NCI-H187 (cell line): Measurements from ENCODE around the gene PLXNA4.
A peak's percentile ranks its signal among the peaks of the same experiment; 100 is the strongest.

ENCODE experiments used
- DNase-seq, 2 experiments: peaks; one replicate each; lab custom pipeline; 2025; lab: John Stamatoyannopoulos, UW

The PLXNA4 gene

DNA sequence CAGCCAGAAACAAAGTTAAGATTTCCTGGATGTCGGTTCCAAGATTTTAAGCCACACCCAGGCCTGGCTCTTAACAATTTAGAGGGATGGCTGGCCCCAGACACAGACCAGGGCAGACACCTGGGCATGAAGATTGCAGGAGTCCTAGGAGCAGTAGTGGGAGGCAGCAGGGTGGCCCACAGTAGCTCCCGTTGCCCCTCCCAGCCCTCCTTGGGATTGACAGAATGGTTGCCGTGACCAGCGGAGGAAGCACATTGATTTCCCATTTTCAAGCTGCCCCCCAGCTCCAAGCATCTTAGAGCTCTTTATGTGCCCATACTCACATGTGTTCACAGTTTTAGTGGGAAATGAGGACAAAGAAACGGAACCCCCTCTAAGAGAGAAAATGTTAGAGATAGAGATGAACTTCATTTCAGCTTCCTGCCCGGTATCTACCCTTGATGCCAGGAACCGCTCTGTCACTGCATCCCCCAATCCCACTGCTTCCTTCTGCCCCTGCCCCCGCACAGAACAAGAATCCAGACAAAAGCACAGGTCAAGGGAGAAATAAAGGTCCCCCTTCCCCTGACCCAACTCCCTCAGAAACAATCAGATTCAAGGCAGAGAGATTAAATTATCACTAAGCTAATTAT is 101.1 kb downstream of the PLXNA4 start:
- DNase-seq: no peak

DNA sequence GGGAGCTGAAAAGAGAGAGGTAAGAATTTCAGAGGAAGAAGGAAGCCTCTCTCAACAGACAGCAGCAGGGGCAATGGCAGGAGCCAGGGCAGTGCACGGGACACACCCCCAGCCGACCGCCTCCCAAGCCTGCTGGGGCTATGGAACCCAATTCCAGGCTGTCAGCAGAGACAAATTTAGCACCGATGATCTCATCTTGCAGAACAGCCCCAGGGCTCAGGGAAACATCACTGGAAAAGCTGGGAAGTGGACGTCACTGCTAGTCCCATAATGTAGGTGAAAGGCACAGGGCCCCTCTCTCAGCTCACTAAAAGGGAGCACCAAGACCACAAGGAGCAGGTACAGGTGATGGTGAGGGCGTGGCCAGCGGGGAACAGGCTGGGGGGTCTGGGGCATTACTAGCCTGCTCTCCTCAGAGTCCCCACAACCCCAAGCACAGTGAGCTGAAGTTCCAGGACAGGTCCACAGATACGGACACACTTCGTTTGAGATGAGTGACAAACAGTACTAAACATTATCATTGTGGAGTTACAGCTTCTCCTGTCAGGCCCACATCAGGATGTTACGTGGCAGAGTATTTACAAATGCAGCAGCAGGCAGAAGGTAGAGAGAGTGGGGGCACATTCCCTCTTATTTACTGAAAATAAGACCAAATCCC is 103.7 kb downstream of the PLXNA4 start:
- DNase-seq: no peak

DNA sequence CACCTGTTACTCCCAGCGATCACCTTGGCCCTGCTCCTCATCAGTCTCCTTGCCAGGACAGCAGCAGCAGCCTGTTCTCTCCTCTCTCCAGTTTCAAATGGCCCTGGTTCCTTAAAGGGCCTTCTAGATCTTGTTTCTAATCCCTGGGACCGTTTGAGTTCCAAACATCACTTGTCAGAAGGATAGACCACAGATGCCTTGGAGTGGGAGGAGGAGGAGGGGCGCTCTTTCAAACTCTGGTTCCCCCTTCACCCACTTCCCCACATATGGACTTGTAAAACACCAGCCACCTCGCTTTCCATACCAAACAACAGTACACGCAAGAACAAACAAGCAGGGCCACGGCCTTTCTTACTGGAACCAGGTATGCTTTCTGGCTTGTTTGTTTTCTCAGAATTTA is 104.8 kb downstream of the PLXNA4 start:
- DNase-seq: no peak

- no peak for DNase-seq
These were observed 106.6 kb downstream of the PLXNA4 start for GRCh38 chr7:132469681-132470080.

DNA sequence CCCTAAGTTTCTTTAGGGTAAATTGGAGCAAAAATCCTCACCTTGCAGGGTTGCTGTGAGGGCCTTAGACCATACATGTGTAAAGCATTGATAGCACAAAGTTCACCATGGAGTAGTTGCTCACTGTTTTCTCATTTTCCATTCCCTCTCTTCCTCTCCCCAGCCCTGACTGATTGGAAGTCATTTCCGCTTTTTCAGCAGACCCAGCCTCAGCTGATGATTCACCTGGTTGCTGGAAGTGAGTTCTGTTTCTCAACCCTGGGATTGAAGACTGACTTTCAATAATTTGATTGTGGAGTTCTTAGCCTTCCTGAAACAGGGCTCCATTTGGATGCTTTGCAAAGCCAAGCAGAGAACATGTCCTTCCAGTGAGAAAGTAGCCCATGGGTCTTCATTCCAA is 107.0 kb downstream of the PLXNA4 start:
- DNase-seq: no peak

GRCh38 chr7:132466367-132466766 is 109.9 kb downstream of the PLXNA4 start:
- no peak for DNase-seq

GRCh38 chr7:132465516-132465915 is 110.8 kb downstream of the PLXNA4 start:
- DNase-seq: no peak

DNA sequence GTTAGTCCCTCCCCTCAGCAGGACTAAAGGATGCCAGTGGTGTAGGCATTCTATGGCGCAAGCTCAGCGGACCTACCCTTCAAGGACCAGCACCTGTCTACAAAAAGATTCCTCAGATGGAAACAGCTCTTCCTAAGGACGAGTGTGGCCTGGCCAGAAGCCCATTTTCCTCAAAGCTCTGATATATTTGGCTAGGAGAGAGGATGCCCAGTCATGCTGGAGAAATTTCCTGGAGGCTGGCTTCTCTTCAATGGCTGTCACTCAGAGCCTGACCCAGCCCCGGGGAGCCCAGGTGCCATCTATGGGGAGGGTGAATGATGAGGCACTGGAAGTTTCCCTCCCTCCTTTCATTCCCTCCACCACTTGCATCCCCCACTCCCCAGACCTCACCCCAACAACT is 111.5 kb downstream of the PLXNA4 start:
- no peak for DNase-seq

DNA sequence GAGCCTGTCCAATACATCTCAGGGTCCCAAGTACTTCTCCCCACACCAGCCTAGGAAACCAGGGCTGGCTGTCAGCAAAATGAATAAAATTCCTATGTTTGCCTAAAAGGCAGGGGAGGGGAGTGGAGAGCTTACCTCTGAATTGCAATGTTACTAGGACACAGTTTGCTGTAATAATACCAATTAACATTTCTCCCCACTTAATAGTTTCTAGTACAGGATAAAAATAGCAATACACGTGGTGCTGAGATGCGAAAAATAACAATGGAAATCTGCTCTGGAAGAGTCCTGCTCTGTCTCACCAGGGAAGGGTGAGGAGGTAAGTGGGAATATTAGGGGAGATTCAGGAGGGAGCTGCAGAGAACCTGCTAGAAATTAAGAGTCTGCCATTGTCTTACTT is 112.3 kb downstream of the PLXNA4 start:
- no peak for DNase-seq

- no peak for DNase-seq
These were observed 113.8 kb downstream of the PLXNA4 start for GRCh38 chr7:132462478-132462877.

DNA sequence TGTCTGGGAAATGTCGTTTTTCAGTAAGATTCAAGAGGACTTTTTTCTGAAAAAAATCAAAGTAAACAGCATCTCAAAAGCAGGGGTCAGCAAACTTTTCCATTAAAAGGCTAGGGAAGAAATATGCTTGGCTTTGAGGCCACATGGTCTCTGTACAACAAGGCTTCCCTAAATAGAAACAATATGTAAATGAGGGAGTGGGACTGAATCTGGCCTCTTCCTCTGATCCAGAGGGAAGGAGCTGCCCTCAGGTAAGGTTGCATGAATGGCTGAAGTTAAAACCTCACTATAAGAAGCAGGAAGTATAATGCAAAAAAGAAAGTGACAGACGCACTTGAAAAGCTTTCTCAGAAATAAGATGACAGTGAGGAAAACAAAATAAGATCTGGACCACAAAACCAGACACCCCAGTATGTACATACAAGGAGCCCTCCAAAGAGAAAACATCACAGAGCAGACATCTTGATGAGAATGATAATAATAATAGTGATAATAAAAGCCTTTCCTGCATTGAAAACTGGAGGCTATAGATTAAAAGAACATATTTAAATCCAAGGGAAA is 115.2 kb downstream of the PLXNA4 start:
- no peak for DNase-seq

- no peak for DNase-seq
These were observed 117.5 kb downstream of the PLXNA4 start for GRCh38 chr7:132458729-132459128.

DNA sequence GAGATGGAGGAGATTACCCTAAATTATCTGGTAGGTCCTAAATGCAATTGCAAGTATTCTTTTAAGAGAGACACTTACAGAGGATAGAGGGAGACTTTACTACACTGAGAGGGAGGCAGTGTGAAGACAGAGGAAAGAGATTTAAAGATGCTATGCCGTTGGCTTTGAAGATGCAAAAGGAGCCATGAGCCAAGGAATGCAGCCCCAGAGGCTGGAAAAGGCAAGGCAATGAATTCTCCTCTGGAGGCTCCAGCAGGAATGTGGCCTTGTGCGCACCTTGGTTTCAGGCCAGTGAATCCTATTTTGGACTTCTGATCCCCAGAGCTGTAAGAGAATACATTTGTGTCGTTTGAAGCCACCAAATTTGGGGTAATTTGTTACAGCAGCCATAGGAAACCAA is 118.6 kb downstream of the PLXNA4 start:
- no peak for DNase-seq

DNA sequence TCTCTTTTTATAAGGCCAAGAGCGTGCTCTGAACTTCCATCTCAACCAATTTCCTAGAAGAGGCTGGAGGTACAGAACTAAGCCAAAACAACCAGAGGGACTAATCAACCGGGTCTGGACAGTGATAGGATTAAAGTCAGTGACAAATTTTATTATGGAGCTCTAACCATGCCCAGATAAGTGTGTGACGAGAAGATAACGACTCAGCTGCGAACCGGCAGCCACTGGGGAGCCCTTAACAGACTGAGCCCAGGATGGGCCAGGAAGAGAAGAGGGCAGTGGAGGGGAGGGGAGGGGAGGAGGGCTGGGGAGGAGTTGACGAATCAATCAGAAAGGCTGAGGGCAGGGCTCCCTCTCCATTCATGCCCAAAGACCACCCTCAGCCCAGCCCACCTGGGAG is 119.9 kb downstream of the PLXNA4 start:
- DNase-seq: no peak

DNA sequence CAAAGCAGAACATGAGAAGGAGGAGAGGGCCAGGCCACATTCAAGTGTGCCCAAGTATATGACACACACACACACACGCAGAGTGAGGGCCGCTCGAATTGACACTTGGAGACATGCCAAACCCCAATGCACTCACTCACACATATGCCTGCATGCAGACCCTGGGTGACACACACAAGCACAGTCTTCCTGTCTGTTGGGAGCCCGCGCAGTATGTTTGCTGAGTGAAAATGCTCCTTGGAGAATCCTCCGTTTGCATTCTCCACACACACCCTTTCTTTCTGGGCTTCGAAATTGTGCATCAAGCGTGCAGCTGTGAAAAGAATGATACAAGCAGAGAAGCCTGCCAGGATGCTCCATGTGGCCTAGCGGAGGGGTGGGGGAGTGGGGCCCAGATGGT is 120.9 kb downstream of the PLXNA4 start:
- peak in 1 of 2 experiments; percentile 96 for DNase-seq

- DNase-seq: no peak
These were observed 122.4 kb downstream of the PLXNA4 start for GRCh38 chr7:132453826-132454225.

GRCh38 chr7:132451161-132451560 is 125.1 kb downstream of the PLXNA4 start:
- no peak for DNase-seq

GRCh38 chr7:132450696-132451095 is 125.6 kb downstream of the PLXNA4 start:
- DNase-seq: no peak

DNA sequence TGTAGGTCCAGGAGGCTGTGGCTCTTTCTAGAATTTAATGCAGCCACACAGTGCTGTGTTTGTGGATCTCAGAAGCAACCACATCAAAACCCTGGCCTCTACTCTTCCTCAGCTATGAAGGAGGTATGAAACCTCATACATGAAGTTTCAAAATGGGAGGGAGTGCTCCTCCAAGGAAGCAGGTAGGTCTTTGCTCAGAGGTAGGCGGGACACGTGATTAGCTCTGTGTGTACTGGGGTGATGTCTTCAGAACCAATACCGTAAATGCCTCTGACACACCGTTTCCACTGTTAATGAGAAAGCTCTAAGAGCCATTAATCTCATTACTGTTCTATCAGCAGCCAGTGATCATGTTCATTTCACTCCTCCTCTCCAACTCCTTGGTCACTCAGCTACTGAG is 126.1 kb downstream of the PLXNA4 start:
- DNase-seq: no peak

GRCh38 chr7:132446666-132447278 is 129.5 kb downstream of the PLXNA4 start:
- no peak for DNase-seq

GRCh38 chr7:132446260-132446659 is 130.0 kb downstream of the PLXNA4 start:
- no peak for DNase-seq

DNA sequence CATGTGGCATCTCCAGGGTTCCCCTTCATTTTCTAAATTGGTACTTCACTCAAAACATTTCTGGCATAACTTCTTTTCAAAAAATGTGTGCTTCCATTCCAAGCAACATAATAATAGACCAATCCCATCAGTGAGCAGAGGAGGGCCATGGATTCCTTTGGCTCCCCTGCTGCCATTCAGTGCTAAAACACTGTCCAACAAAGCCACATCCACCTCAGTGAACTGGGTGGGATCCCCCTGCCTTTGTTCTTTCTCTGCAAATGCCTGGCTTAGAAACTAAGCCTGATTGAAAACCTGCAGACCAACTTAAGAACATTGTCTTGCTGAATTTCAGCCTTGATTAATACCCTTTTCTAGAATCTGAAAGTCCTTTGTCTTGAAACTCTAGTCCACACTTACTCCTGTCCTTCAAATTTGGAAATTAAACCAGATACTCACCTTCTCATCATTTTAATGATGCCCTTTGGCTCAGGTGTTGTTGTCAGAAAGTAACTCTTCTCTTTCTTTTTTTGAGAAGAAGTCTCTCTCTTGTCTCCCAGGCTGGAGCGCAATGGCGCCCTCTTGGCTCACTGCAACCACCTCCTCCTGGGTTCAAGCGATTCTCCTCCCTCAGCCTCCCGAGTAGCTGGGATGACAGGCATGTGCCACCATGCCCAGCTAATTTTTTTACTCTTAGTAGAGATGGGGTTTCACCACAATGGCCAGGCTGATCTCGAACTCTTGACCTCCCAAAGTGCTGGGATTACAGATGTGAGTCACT is 132.3 kb downstream of the PLXNA4 start:
- no peak for DNase-seq

DNA sequence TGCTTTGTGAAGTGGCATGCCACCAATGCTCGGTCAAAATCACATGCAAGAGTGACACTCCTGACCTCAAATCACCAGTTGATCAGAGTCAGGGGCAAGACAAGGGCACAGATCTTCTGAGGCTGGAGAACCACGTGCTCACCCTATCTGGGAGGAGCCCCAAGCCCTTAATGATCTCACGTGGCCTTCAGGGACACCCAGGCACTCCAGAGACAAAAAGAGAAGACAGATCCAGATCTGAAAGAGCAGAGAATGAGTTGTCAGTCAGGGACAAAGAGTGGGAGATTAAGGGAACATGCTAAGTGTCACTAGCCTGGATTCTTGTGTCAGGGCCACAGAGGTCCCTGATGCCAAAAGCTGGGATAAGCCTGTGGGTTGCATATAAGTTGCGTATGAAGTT is 134.3 kb downstream of the PLXNA4 start:
- DNase-seq: no peak
